GM11168 (cell line): ENCODE measurements around the gene SEPSECS.

Experiments used
- in situ Hi-C: fragments of 300-500 bp; cut with MboI; formaldehyde crosslinking; loops from one replicate; pipeline ENCODE4 v1.12.0; 2022; ENCODE audit warnings: low sequenced_read_pairs; ENCODE audit not compliant: unreplicated experiment

SEPSECS gene

DNA sequence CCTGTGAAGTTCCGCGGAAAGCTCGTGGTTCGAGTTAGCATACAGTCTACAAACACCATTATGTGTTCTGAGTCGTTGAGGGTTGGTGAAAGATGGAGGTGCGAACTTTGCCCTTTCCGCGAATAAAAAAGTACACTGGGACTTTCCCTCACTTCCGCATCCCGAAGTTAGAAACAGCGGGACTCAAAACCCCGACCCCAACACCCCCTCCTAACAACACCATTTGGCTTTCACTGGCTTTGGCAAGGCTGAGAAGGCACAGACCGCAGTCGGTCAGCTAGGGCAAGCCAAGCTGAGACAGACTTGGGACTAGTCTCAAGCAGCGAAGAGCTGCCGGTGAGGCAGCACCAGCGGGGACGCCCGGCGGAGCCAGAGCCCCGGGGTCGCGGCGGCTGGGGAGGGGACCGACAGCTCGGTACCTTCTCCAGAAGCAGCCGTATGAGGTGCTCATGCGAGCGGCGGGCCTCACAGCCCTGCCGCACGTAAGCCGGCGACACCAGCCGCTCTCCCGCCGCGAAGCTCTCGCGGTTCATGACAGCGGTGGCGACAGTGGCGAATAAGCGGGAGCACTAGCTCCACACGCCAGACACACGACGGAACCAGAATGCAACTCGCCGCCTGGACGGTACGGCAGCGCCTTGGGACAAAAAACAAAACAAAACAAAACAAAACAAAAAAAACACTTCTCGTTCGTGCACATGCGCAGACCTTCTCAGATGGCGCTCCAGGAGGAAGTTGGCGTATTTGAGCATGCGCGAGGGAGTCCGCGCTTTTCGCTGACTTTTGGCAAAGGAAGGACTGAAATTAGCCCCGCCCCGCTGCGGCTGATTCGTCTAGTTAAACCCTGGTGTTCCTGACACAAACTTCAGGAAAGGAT lies at the start of gene SEPSECS:
Gene SEPSECS, minus strand, starts transcription at position 613 of the 877 bp plus-strand sequence. Its CDS starts 80 bp downstream, at position 533.
- in situ Hi-C loops = no loop called here

DNA sequence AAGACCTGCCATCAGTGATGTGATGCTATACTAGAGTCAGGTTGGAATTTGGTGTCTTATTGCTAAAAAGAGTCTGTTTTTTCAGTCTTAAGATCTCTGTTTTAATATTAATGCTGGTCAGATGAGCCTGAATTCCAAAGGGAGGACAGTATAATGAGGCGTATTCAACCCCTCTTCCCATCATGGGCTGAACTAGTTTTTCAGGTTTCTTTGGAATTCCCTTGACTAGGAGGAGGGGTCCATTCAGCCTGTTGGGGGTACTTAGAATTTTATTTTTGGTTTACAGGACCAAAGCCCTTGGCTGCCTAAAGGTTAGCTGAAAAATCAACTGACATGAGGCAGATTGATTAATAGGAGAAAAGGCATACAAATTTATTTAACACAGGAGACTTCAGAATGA lies 49.5 kb upstream of the SEPSECS start:
- in situ Hi-C loops = no loop called here

DNA sequence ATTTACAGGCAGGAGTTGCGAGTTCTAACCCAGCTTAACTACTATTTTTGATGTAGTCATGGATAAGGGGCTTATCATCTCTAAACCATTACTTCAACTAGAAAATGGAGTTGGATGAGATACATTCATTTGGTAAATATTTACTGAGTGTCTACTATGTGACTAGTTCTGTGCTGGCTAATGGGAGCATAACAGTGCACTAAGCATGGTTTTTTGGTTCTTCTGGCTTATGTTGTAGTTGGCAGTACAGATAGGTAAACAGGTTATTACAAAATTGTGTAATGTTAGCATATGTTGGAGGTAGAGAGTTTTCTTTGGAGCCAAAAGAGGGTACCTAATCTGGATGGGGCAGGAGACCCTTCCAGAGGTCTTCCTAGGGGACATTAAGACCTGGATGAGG lies 47.7 kb upstream of the SEPSECS start:
- in situ Hi-C loops = no loop called here

GRCh38 chr4:25198713-25199112 lies 38.5 kb upstream of the SEPSECS start:
- in situ Hi-C loops = no loop called here

GRCh38 chr4:25190407-25190806 lies 30.2 kb upstream of the SEPSECS start:
- in situ Hi-C loops = no loop called here

- in situ Hi-C loops = loop anchor here (5.0 kb wide), 1 partner anchor 183 kb away; no protein-coding TSS in a partner anchor
Measured at GRCh38 chr4:25184056-25184455, 23.8 kb upstream of the SEPSECS start.

DNA sequence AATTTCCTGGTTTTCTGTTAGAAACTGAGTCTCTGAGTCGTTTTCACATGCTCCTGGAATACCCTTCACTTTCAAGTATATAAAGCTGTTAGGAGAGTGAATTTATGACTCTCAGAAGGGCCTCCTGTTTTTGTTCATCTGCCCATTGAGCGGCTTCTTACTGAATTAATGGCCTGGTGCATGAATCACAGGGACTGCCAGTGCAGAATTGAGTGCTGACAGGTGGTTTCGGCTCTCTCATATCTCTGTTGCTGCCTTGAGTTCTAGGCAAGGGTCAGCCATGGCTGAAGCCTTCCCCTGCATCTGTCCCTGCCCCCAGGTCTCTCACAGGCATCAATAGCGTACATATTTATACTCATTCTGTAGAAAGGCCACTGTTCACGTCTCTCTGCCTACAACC lies 22.7 kb upstream of the SEPSECS start:
- in situ Hi-C loops = loop anchor here (5.0 kb wide), 1 partner anchor 184 kb away; no protein-coding TSS in a partner anchor

DNA sequence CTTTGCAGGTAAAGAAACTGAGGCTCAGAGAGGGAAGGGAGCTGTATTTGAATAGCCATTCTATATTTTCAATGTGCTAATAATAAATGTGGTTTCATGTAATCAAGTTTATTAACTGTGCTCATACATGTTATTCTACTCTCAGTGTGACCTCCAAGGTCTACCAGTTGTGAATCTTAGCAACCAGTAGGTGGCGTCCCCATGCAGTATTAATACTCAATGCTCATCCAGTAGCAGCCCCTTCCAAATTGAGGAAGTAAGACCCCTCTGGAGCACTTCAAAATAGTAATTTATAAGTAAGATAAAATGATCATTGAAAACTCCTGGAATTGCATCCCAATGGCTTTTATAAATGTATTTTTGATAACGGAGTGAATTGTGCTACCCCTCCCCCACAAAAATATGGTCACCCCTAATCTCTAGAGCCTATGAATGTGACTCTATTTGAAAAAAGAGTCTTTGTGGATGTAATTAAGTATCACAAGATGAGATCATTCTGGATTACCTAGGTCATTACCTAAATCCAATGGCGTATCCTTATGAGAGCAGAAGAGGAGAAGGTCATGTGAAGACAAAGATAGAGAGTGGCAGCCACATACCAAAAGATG lies 20.4 kb upstream of the SEPSECS start:
- in situ Hi-C loops = loop anchor here (5.0 kb wide), 1 partner anchor 187 kb away; no protein-coding TSS in a partner anchor

- in situ Hi-C loops = no loop called here
Measured at GRCh38 chr4:25178838-25179261, 18.6 kb upstream of the SEPSECS start.

- in situ Hi-C loops = no loop called here
Measured at GRCh38 chr4:25177147-25177546, 16.9 kb upstream of the SEPSECS start.

GRCh38 chr4:25174674-25175073 lies 14.4 kb upstream of the SEPSECS start:
- in situ Hi-C loops = no loop called here

DNA sequence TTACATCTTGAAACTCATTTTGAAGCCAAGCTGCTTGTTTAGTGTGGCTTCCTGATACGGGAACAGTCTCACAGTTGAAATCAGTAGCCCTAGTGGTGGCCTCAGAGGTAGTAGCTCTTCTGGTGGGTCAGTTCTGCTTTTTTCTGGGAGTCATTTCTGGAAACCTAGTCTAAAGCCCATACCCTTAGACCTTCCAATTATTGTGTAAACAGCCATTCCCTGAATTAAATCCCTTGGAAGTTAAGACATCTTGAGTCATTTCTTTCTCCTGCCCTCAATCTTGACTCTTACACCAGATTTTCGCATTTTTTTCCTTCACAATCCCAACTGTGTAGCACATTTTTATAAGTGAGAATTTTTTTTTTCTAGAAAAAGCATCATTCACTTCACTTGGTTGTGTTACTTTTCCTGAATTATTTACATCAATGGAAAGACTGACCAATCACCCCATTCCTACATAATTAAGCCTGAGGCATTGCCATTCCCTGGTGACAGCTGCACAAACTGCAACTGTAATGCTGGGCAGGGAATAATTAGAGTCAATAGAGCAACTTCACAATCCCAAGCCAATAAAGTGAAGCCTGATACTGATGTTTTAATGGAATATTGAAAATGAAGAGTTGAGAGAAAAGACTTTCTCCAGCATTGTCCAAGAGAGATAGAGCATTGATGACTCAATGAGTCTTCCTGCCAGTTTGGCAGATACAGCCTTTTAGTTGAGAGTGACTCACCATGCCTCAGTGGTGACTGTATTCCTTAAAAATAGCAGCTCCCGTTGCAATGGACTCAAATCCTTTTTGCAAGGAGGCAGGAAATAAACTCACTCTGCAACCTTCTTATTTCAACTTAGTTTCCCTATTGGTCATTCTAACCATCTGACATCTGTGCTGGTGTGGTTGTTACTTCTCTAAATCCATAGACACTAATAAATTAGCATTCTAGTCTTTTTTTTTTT lies 13.0 kb upstream of the SEPSECS start:
- in situ Hi-C loops = no loop called here

DNA sequence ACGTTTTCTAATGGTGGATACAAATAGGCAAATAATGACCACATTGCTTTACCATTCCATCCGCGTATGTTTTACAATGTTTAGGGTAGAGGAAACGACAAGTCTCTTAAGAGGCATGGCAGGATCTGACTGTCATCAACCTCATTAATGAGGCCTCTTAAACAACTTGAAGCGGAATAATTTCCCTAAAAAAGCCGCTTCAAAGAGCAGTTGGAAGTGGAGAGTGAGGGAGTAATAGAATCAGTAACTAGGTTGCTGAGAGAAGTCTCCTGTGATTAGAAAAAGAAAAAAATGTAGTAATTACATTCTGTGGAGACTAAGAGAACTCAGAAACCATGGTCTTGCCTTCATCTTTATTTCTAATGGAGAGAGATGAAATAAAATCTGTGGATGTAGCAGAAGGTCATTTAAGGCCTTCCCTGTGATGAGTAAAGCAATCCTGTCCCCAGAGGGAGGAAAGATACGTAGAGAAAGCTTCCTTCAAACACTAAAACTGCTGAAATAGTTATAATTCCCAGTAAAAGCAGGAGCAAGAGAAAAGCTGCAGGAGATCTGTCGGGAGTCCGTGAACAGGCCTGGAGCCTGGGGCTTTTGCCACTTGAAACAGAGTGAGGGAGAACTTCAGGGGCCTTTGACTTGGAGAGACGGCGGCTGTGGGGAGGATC lies 11.1 kb upstream of the SEPSECS start:
- in situ Hi-C loops = no loop called here

GRCh38 chr4:25169446-25169845 lies 9.2 kb upstream of the SEPSECS start:
- in situ Hi-C loops = no loop called here

- in situ Hi-C loops = no loop called here
Measured at GRCh38 chr4:25165916-25166315, 5.7 kb upstream of the SEPSECS start.

GRCh38 chr4:25163196-25163595 lies 2.9 kb upstream of the SEPSECS start:
- in situ Hi-C loops = no loop called here

DNA sequence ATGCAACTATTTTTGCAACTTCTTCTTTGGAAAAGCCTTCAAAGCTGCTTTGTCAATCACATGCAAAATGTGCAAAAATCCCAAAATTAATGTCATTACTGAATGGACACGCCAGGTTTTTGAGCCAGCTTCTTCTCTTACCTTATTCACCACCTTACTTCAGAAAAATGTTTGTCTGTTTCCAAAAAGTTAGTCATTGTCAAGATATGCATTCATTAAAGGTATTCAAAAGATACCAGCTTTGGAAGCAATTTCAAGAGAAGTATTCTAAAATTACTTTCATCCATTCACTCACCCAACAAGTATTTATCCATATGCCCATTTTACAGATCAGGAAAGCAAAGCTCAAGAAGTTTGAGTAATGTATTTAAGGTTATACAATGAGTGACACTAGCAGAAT lies 2.3 kb upstream of the SEPSECS start:
- in situ Hi-C loops = no loop called here

DNA sequence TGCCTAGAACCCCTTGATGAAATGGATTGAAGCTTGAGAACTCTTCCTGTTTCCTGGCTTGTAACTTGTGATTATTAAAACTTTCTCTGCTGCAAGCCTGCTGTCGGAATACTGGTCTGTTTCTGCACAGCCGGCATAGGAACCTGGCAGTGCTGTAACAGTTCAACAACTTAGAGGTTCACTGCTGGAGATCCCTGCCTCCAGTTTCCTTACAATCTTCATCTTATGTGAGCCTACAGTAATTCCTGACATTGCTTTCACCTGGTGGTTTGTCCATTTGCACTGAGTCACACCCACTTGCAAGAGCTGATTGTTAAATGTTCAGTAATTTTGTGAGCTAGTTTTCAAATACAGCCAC lies 1.3 kb upstream of the SEPSECS start:
- in situ Hi-C loops = no loop called here

DNA sequence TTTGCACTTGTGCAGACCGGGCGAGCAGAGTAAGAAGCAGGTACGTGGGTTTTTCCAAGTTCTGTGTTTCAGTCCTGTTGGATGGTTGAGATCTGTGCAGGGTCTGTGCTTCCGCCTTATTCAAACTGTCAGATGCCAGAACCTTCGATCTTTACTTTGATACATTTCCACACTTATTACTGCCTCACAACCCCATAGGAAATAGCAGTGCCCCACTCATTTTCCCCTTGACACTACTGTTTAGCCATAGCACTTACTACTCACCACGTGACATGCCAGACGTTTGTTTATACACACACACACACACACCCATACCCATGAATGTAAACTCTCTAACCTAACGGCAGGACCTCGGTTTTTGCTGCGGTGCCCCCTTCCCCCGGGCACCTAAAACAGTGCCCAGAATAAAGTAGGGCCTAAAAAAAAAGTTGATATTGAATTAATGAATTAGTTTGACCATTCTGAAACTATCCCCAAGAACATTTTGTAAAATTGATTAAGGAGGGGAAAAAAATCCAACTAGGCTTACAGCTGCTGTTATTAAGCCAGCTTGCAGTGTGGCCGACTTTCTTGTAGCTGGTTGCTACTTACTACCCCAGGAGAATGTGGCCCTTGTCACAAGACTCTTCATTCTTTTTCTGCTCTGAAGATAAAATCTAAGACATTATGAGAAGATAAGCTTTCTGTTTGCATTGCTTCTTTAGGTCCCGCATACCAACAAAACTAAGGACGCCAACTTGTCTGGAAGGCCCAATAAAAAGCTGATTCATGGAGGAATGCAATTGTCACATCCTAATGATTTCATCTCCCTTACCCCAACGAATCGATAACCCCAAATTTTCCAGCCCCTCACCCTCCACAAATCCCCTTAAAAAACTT lies 704 bp upstream of the SEPSECS start:
- in situ Hi-C loops = no loop called here
